Erythroblast (primary cell): ENCODE data around the gene SLC2A13.
"Not testable (repeated sequence)": the region's sequence is repeated elsewhere in the genome, so short reads cannot be mapped to it uniquely, and the experiment has no call there.

Experiments
- DNase-seq, 2 experiments: peaks; one replicate each; lab custom pipeline; 2025; lab: John Stamatoyannopoulos, UW
- GATA1 ChIP-seq: IDR thresholded peaks from 2 replicates; pipeline ENCODE4 v1.6.1; 2011; ENCODE audit warnings: low read depth, mild to moderate bottlenecking, control low read depth, low read length, moderate library complexity
- POLR2A ChIP-seq: IDR thresholded peaks from 2 replicates; pipeline ENCODE4 v1.6.1; 2011; ENCODE audit warnings: mild to moderate bottlenecking, low read length

The SLC2A13 gene

DNA sequence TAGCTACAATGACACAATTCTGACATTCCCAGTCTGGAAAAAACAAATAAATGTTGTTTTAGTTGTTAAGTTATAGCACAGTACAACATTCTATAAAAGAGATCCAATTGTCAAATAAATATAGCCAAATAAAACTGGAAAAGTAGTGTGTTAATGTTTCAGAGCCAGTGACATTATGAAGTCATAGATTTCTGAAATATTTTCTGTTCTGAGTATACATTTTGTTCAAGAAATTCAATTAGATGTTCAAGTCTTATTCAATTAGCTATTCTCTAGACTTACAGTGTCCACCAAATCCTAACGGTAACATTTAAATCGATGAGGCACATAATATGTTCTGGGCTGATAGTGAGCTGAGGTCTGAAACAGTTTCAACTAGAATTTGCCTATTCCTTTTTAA is 290.1 kb downstream of the SLC2A13 start:
- DNase-seq: no peak
- TF ChIP-seq POLR2A (no peak), GATA1 (no peak)

GRCh38 chr12:39814626-39815025 is 291.3 kb downstream of the SLC2A13 start:
- no peak for DNase-seq
- TF ChIP-seq POLR2A (no peak), GATA1 (no peak)

GRCh38 chr12:39813776-39814175 is 292.1 kb downstream of the SLC2A13 start:
- DNase-seq: no peak
- TF ChIP-seq POLR2A (no peak), GATA1 (no peak)

DNA sequence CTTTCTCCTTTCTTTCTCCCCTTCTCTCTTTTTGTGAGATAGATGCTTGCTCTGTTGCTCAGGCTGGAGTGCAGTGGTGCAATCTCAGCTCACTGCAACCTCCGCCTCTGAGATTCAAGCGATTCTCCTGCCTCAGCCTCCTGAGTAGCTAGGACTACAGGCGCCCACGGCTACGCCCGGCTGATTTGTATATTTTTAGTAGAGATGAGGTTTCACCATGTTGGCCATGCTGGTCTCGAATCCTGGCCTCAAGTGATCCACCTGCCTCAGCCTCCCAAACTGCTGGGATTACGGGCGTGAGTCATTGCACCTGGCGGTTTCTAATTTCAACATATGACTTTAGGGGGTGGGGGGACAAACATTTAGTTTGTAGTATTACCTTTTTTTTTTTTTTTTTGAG is 293.4 kb downstream of the SLC2A13 start:
- not testable (repeated sequence) for DNase-seq

DNA sequence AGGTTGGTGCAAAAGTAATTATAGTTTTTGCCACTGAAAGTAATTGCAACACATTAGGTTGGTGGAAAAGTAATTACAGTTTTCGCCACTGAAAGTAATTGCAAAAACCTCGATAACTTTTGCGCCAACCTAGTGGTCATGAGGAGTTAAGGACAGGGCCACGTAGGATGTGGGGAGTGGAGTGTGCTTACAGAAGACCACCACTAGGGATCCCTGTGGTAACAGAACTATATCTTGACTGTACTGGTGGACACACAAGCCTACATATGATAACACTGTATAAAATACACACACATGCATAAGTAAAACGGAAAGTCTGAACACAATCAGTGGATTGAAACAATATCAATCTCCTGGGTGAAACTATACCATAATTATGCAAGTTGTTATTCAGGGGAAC is 298.8 kb downstream of the SLC2A13 start:
- DNase-seq: peak; percentile 11 to 33

GRCh38 chr12:39805651-39806050 is 300.2 kb downstream of the SLC2A13 start:
- DNase-seq: no peak

More for the DNA sequence above, 298.8 kb downstream of the SLC2A13 start:
- TF ChIP-seq GATA1 (no peak), POLR2A (no peak)

DNA sequence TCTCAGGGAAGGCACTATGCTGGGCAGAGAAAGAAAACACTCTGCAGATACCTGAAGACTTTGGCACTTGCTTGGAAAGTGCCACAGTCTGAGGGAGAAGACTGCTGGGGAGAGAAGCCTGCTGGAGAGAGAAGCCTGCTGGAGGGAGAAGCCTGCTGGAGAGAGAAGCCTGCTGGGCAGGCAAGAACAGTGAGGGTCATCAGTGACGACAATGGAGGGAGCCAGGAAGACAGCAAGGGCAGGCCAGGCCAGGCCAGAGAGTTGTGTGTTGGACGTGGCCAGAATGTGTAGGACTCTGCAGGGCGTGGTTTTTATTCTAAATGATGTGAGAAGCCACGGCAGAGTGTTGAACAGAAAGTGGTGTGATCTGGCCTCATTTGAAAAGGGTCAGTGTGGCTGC is 301.0 kb downstream of the SLC2A13 start:
- TF ChIP-seq GATA1 (no peak), POLR2A (no peak)
- no peak for DNase-seq

More at GRCh38 chr12:39805651-39806050, 300.2 kb downstream of the SLC2A13 start:
- no peak for TF ChIP-seq POLR2A
- TF ChIP-seq GATA1: no peak

DNA sequence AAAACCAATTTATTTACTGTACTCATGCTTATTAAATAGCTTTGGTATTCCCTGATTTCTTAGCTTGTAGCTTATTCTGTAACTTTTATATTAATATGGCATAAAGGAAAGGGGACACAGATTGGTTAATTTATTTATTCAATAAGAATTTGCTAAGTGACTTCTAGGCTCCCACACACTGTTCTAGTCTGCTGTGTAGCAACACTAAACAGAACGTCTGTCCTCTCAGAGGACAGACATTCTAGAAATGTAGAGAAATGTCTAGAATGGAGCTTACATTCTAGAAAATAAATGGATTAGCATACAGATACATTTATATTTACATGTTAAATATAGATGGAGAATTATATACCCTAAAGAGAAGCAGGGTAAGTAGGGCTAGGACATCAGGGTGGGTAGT is 301.4 kb downstream of the SLC2A13 start:
- no peak for DNase-seq

GRCh38 chr12:39803151-39803550 is 302.7 kb downstream of the SLC2A13 start:
- DNase-seq: no peak
- TF ChIP-seq GATA1 (no peak), POLR2A (no peak)

More for the DNA sequence above, 301.4 kb downstream of the SLC2A13 start:
- TF ChIP-seq POLR2A (no peak), GATA1 (no peak)

DNA sequence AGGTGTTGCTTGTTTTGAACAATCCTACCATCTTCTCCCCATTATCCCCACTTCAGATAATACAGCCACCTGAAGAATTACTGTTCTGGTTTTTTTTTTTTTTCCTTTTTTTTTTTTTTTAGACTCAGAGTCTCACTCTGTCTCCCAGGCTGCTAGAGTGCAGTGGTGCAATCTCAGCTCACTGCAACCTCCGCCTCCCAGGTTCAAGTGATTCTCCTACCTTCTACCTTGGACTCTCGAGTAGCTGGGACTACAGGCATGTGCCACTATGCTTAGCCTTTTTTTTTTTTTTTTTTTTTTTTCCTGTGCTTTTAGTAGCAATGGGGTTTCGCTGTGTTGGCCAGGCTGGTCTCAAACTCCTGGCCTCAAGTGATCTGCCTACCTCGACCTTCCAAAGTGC is 306.9 kb downstream of the SLC2A13 start:
- no peak for TF ChIP-seq POLR2A
- no peak for TF ChIP-seq GATA1
- DNase-seq: no peak

GRCh38 chr12:39798429-39798828 is 307.5 kb downstream of the SLC2A13 start:
- DNase-seq: no peak
- TF ChIP-seq GATA1: no peak
- TF ChIP-seq POLR2A: no peak

- no peak for TF ChIP-seq POLR2A
- TF ChIP-seq GATA1: no peak
- no peak for DNase-seq
Observed at GRCh38 chr12:39795481-39795880, 310.4 kb downstream of the SLC2A13 start.

DNA sequence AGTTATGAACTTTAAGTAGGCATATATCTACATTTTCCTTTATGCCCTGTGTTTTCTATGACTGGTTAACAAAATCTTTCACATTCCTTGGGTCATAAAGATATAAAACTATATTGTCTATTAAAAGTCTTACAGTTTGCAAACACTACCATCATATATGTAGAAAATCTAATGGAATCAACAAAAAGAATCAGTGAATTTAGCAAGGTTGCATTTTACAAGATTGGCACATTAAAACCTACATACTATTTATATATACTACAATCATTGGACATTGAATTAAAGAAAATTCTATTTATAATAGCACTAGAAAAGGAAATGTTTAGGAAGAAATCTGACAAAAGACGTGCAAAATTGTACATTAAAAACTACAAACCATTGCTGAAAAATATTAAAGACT is 312.9 kb downstream of the SLC2A13 start:
- no peak for DNase-seq
- TF ChIP-seq POLR2A: no peak
- TF ChIP-seq GATA1: no peak

DNA sequence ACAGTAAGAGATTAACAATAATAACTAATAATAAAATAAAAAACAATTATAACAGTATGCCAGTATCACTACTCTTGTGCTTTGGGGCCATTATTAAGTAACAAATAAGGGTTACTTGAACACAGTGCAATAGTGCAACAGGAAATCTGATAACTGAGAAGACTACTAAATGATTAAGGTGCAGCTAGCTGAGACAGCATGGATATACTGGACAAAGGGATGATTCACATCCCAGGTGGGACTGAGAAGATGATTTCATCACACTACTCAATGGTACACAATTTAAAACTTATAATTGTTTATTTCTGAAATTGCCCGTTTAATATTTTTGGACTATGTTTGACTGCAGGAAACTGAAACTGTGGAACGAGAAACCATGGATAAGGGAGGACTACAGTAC is 317.6 kb downstream of the SLC2A13 start:
- DNase-seq: no peak
- TF ChIP-seq POLR2A (no peak), GATA1 (no peak)

DNA sequence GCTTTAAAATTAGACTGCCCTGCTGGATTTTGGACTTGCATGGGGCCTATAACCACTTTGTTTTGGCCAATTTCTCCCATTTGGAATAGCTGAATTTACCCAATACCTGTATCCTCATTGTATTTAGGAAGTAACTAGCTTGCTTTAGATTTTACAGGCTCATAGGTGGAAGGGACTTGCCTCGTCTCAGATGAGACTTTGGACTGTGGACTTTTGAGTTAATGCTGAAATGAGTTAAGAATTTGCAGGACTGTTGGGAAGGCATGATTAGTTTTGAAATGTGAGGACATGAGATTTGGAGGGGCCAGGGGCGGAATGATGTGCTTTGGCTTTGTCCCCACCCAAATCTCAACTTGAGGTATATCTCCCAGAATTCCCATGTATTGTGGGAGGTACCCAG is 320.1 kb downstream of the SLC2A13 start:
- not testable (repeated sequence) for DNase-seq
